ENCODE measurements around the gene AFF3. TPM values are rescaled to one million over a fixed set of nuclear protein-coding genes. Genes with fewer than 3 reads are reported as not detected.

AFF3 gene
- total RNA-seq, 1 experiment from 2014 or later, result 0.22 TPM

DNA sequence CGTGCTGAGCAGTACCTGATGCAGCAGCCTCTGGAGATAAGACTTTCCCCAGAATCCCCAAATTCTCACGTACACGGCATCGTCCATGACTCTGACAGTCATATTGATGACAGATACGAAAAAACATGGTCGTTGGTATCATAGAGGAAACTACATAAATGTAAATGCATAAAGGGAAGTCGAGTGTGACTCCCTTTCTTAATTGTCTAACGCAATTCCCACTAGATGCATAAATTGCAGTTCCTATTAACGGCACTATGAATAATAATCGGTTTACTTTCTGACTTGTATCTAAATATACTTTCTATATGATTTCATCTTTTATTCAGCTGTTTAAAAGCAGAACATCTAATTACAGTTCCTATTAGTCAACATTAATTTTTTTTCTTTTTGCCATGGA, 330.0 kb downstream of the AFF3 start:
- Histone ChIP-seq H3K56ac (ENCODE audit: insufficient read length, low read depth, low read length) (no peak overlapping the region), H2BK5ac (ENCODE audit: insufficient read length, low read length) (no peak overlapping the region), H2AFZ (ENCODE audit: low read length) (no peak overlapping the region), H3K18ac (ENCODE audit: insufficient read length, low read depth, low read length) (no peak overlapping the region), H3K27ac (ENCODE audit: insufficient read length, low read depth, low read length) (no peak overlapping the region), H3K4me2 (ENCODE audit: insufficient read depth, insufficient read length, low read length) (no peak overlapping the region), H2BK20ac (ENCODE audit: low read depth, low read length, poor library complexity, severe bottlenecking) (no peak overlapping the region), H3K4ac (ENCODE audit: low read depth, low read length) (no peak overlapping the region), H2AK5ac (ENCODE audit: insufficient read length, low read length) (no peak overlapping the region), H3K9me3 (ENCODE audit: control insufficient read depth, low read depth, low read length) (no peaks in the 10 kb centered on the region), H3K27me3 (ENCODE audit: insufficient read depth, low read length) (no peaks in the 10 kb centered on the region; the same call in 1 of the 2 replicates), H2BK12ac (ENCODE audit: insufficient read length, low read depth, low read length) (no peak overlapping the region), H3K79me2 (ENCODE audit: insufficient read depth, low read length) (no peaks in the 10 kb centered on the region), H3K4me1 (ENCODE audit: insufficient read depth, low read length) (no peaks in the 10 kb centered on the region), H3K23ac (ENCODE audit: insufficient read length, low read depth, low read length) (no peak overlapping the region), H2BK15ac (ENCODE audit: low read depth, low read length) (no peak overlapping the region), H4K8ac (replicated peaks; ENCODE audit: insufficient read length, low read depth, low read length) (no peak overlapping the region), H4K20me1 (ENCODE audit: control insufficient read depth, insufficient read depth, insufficient read length) (no peaks in the 10 kb centered on the region), H3T11ph (ENCODE audit: low read length) (no peak overlapping the region), H3K9ac (ENCODE audit: extremely low read depth, insufficient read length, low read length) (no peak overlapping the region), H3K14ac (ENCODE audit: insufficient read depth, low read length) (no peak overlapping the region), H2BK120ac (ENCODE audit: low read depth, low read length, poor library complexity, severe bottlenecking) (no peak overlapping the region), H4K91ac (ENCODE audit: insufficient read length, low read depth, low read length) (no peak overlapping the region), H4K5ac (ENCODE audit: insufficient read length, low read depth, low read length) (no peak overlapping the region), H3K79me1 (ENCODE audit: insufficient read depth, low read depth, low read length, poor library complexity, severe bottlenecking) (no peaks in the 10 kb centered on the region), H3K23me2 (ENCODE audit: insufficient read length, low read depth, low read length, poor library complexity, severe bottlenecking) (no peaks in the 10 kb centered on the region)
- TF ChIP-seq, protein P1, sequence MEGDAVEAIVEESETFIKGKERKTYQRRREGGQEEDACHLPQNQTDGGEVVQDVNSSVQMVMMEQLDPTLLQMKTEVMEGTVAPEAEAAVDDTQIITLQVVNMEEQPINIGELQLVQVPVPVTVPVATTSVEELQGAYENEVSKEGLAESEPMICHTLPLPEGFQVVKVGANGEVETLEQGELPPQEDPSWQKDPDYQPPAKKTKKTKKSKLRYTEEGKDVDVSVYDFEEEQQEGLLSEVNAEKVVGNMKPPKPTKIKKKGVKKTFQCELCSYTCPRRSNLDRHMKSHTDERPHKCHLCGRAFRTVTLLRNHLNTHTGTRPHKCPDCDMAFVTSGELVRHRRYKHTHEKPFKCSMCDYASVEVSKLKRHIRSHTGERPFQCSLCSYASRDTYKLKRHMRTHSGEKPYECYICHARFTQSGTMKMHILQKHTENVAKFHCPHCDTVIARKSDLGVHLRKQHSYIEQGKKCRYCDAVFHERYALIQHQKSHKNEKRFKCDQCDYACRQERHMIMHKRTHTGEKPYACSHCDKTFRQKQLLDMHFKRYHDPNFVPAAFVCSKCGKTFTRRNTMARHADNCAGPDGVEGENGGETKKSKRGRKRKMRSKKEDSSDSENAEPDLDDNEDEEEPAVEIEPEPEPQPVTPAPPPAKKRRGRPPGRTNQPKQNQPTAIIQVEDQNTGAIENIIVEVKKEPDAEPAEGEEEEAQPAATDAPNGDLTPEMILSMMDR (conservative IDR thresholded peaks at IDR 0.05), result no peak
- Mint-ChIP-seq H3K4me1 (peaks cover 0 to 6% of the 10 kb centered on the region in 2 experiments; a peak in 2 of 4 replicates), H3K4me3 (no peak overlapping the region), H3K27ac (no peak overlapping the region), H3K27me3 (ENCODE audit: low read depth) (peaks cover 4% of the 10 kb centered on the region), H3K36me3 (ENCODE audit: insufficient read depth in 1 of 3, low read depth in 3 of 3) (no peaks in the 10 kb centered on the region; a peak in 2 of 7 replicates), H3K9me3 (peaks cover 2 to 3% of the 10 kb centered on the region in 2 experiments; a peak in 3 of 5 replicates)
- no CpG with 5 or more reads among the region's 10 CpGs for WGBS (ENCODE audit: extremely low coverage, insufficient read length, low lambda C conversion rate)
- DNase-seq, result no peak
